SKM-1 (cell line): Measurements from ENCODE around the gene PRRT1B.
"Not testable (repeated sequence)": the region's sequence is repeated elsewhere in the genome, so short reads cannot be mapped to it uniquely, and the experiment has no call there.

ENCODE experiments used
- DNase-seq: peaks from one replicate; lab custom pipeline; 2025; ENCODE audit not compliant: unreplicated experiment; lab: John Stamatoyannopoulos, UW

PRRT1B gene

DNA sequence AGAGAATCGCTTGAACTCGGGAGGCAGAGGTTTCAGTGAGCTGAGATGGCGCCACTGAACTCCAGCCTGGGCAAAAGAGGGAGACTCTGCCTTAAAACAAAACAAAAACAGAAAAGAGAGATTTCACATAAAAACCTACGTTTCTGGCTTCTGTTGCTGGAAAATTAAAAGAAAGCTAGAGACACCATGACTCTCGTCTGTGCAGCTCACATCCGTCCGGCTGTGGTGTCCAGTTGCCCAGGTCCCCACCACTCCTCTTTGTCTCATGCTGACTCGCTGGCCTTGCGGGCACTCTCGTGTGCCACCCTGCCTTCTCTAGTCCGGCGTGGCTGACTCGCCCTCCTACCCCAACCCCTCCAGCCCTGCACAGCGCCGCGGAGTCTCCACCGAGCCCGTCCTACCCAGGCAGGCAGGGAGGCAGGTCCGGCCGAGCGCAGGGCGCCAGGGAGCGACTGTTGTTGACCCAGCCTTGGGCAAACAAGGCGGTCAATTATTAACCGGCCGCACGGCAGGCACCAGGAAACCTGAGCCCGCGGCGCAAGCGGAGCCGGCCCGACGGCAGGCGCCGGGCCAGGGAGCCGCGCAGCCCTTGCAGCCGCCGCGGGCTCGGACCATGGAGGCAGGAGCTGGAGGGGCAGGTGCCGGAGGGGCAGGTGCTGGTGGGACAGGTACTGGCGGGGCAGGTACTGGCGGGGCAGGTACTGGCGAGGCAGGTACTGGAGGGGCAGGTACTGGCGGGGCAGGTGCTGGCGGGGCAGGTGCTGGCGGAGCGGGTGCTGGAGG lies at the start of gene PRRT1B:
TSS of gene PRRT1B (plus strand) at position 521 of the 783 bp plus-strand sequence. CDS start at position 614, 93 bp downstream.
- DNase-seq = no peak

DNA sequence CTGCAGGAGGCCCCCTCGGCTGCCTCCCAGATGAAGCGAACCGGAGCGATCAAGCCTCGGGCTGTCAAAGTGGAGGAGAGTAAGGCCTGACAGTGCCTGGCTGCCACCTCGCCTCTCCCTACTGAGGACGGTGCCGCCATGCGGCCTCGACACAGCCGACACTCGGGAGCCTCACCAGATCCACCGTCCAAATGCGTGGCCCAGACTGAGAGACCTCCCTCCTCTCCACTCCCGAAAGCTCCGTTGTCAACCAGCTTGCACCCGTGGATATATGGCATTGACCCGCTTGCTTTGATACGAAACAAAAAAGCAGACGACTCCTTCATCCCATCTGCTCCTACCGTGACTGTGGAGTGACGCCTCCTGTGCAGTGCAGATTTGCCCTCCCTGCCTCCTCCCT lies 49.5 kb upstream of the PRRT1B start:
- no peak for DNase-seq

DNA sequence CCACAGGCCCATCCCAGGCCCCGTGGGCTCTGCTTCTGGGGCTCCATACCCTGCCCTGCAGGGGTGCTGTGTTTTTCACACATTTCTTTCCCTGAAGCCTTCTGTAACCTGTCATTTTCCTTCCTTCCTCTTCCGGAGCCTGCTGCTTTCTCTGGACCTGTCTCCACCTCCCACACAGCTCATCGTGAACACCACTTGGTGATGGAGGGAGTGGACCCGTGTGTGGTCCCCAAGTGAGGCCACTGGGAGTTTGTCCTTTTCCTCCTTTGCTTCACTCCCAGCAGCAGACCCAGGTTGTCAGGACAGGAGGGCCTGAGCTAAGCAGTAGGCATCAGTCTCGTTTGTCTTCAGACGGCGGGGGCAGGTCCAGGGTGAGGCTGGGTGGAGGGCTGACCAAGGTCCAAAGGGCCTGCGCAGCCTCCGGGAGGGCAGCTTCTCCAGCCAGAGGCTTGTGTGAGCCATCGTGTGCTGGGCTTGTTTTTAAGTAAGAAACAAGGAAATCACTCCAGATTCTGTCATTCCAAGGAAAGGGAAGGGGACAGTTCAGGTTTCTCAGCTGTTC lies 48.4 kb upstream of the PRRT1B start:
- no peak for DNase-seq

DNA sequence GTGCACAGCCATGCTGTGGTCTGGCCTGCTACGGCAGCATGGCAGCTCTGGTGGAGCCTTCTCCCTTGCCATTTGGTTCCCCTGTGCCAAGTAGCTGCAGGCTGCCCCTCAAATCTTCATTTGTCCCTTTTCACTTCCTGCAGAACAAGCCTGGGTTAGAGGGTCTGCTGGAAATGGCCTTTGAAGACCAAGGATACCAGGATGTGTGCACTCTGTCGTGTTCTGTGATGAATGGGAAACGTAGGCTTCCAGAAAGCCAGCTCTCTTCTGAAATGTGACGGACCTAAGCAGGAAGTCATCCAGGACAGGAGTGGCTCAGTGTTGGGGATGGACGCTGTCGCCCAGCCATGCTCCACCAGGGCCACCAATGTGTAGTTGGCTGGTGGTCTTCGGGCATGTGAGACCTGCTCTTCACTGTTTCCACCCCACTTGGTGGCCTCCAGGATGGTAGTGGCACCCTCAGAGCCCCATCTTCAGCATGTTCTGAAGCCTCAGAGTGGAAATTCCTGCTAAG lies 46.0 kb upstream of the PRRT1B start:
- DNase-seq = no peak

DNA sequence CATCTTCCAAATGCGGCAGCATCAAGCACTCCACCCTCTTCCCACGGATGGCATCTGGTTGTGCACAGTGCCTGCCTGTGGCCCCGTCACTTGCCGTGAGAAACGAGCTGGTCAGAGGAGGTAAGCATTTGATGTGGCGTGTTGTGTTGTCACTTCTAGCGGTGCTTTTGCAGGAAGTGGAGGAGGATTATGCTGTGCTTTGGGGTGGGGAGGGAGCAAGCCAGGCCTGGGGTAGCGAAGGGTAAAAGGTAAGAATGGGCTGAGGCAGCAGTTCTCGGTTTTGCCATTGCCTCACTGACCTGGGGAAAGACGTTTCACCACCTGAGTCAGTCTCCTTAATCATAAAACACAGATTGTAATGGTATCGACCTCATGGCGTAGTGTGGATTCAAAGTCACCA lies 44.9 kb upstream of the PRRT1B start:
- DNase-seq = no peak

DNA sequence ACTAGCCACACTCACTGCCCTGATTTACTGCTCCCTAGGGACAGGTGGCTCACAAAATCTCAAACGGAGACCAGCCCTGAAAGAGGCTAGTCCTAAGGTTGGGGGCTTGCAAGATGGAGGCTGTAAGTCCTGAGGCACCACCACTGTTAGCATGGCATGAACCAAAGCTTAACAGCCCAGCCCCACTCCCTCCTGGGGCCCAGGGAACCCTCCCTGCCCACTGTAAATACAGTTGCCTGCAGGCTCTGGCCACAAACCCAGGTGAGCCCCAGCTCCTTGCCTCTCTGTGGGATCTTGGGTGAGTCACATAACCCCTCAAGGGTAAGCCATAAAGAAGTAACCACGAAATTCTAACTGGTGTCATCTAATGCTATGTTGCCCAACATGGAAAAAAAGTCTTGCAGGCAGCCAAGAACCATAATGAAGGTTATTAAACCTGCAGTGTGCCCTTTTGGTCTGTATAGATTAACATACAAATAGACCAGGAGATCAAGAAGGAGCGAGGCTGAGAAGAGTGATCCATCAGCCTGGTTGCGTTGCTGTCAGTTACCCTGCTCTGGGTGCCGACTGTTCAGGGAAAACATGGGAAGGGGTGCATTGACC lies 44.3 kb upstream of the PRRT1B start:
- no peak for DNase-seq

DNA sequence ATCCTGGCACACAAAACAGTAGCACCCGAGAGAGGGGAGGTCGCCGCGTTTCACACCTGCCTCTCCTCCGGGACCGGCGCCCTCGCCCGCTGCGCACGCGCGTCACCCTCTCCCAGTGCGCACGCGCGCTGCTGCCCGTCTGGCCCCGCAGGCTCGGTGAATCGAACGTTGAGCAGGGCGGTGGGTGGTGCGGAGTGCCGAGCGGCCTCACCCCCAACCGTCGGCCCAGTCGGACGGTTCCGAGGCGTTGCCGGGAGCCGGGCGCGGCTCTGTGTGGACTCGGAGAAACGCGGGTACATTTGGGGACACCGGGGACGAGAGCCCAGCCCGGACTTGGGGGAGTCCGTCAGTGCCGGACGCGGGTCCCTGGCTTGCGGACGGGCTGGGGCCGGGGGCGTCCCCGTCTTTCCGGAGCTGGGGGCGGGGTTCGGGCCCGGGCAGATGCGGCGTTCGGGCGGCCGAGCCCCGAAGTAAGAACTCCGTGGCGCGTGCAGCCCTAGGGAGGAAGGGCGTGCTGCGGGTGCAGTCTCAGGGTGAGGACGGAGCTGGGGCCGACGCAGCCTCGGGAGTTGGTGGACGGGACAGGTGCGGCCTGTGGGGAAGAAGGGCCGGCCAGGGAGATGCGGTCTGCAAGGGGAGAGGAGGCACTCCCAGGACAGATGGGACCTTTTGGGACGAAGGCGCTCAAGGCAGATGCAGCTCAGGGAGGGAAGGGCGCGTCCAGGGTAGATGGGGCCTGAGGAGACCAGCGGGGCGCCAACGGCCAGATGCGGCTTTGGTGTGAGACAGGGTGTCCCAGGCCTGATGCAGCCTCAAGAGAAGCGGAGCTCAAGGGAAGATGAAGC lies 42.3 kb upstream of the PRRT1B start, which contains the start of gene POMT1:
TSS of gene POMT1 (plus strand) at position 138 of the 845 bp plus-strand sequence. CDS start 1,301 bp downstream, outside the sequence.
- DNase-seq = no peak

DNA sequence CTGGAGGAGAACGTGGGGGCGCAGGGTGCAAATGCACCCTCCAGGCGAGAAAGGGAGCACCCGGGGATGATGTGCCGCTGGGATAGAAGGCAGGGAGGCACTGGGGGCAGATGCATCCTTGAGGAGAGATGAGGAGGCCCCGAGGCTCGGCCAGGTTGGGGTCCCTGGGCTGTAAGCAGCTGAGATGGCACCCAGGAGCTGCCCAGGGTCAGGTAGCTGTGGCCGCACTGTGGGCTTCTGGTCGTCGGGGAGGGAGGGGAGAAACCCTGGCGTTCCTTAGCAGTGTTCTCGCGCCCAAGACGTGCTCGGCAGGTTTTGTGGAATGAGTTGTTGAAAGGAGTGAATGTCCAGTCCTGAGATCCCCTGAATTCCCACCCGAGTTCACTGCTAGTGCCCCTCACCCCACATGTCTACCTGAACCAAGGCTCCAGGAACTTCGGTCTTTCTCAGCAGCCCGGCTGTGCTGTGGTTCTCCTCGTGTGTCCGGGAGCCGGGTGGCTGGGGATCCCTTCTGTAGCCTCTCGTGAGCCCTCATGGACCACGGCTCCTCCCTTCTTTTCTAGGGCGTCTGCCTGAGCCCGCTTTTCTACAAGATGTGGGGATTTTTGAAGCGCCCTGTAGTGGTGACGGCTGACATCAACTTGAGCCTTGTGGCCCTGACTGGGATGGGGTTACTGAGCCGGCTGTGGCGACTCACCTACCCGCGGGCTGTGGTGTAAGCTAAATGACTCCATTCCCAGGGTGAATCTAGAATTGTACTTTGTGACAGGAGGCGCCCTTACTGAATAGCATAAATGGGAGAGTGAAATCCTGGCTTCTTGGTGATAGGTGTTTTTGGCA lies 41.5 kb upstream of the PRRT1B start:
- no peak for DNase-seq

DNA sequence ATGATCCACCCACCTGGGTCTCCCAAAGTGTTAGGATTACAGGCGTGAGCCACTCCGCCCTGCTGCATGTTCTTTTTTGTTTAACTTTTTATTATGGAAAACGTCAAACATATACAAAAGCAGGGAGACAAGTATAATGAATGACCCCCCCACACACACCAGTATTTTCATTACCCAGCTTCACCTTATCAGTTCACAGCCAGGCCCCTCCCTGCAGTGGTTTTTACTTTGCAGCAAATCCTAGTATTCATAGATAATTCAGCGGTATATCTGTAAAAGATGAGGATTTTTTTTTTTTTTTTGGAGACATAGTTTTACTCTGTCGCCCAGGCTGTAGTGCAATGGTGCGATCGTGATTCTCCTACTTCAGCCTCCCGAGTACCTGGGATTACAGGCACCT lies 40.3 kb upstream of the PRRT1B start:
- DNase-seq = no peak

DNA sequence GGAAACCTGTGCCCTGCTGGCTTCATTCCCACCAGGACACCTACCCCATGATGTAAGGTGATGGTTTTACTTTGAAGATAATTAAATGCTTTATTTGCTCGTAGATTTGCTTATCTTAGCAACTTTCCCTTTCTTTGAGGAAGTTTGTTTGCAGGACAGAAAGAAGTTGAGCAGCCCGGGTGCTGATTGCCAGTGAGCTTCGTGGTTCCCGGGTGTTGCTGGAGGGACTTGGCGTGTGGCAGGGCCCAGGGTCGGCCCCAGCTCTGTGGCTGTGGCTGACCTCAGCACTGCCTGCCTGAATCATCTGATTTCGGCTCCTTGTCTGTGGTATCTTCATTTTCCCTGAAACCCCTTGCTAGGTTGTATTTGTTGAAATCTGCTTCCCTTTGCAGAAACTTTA lies 33.9 kb upstream of the PRRT1B start:
- no peak for DNase-seq

DNA sequence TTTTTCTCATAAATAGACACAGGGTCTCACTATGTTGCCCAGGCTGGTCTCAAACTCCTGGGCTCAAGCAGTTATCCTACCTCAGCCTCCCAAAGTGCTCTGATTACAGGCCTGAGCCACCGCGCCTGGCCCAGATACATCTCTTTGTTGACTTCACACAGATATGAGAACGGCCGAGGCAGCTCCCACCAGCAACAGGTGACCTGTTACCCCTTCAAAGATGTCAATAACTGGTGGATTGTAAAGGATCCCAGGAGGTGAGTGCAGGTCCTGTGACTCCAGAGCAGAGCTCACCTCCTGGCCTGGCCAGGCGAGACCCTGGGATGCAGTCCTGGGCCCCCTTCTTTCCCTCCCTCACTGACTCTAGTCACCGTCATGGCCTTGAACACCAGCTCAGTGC lies 33.4 kb upstream of the PRRT1B start:
- no peak for DNase-seq

DNA sequence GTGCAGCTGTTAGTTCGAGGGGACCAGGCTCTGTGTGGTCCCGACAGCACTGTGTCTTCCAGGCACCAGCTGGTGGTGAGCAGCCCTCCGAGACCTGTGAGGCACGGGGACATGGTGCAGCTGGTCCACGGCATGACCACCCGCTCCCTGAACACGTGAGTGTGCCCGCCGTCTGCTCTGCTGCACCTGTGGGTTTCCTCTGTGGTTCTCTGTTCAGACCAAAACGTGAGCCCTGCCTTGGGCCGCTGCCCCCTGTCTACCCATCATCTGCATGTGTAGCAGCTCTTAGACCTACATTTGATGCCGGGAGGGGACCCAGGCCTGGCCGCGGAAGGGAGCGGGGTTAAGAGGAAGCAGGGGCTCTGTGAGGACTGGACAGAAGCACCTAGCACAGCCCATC lies 32.1 kb upstream of the PRRT1B start:
- no peak for DNase-seq

DNA sequence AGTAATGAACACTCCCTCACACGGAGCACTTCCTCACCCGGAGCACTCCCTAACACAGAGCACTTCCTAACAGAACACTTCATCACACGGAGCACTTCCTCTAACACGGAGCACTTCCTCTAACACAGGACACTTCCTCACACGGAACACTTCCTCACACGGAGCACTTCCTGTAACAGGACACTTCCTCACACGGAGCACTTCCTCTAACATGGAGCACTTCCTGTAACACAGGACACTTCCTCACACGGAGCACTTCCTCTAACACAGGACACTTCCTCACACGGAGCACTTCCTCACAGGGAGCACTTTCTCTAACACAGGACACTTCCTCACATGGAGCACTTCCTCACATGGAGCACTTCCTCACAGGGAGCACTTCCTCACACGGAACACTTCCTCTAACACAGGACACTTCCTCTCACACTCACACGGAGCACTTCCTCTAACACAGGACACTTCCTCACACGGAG lies 29.7 kb upstream of the PRRT1B start:
- not testable (repeated sequence) for DNase-seq

DNA sequence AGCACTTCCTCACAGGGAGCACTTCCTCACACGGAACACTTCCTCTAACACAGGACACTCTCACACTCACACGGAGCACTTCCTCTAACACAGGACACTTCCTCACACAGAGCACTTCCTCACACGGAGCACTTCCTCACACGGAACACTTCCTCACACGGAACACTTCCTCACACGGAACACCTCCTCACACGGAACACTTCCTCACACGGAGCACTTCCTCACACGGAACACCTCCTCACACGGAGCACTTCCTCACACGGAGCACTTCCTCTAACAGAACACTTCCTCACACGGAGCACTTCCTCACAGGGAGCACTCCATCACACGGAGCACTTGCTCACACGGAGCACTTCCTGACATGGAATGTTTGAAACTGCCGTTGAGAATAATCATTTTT lies 29.2 kb upstream of the PRRT1B start:
- DNase-seq = no peak

DNA sequence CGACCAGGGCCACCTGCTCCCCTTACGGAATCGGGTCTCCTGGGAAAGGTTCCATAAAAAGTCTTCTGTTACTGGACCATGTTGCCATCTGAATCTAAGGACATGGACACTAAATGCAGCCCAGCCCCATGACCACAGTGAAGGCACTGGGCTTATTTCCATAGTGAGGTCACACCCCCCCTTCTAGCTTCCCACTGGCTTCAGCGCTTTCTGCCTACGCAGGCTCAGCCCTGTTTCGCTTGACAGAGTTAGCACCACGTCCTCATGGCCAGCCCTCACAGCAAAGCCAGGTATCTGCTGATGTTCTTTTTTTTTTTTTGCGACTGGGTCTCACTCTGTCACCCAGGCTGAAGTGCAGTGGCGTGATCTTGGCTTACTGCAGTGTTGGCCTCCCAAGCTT lies 28.4 kb upstream of the PRRT1B start:
- DNase-seq = no peak

DNA sequence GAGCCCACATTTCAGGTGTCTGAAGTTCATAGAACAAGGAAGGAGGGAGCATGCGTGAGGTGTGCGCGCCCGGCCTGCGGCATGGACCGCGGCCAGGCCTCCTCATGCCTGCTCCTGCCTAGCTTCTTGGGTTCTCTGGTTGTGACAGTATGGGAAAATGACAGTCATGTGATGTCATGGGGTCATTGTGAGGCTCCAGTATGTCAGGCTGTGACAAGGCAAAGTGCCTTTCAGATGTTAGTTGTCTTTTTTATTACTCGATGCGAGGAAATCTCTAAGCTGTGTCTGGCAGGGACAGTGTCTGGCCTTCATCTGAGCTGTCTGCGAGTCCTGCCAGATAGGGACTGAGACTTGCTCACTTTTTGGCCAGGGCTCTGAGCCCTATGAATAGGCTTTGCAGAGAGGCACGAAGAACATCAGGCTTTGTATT lies 27.5 kb upstream of the PRRT1B start:
- DNase-seq = no peak

DNA sequence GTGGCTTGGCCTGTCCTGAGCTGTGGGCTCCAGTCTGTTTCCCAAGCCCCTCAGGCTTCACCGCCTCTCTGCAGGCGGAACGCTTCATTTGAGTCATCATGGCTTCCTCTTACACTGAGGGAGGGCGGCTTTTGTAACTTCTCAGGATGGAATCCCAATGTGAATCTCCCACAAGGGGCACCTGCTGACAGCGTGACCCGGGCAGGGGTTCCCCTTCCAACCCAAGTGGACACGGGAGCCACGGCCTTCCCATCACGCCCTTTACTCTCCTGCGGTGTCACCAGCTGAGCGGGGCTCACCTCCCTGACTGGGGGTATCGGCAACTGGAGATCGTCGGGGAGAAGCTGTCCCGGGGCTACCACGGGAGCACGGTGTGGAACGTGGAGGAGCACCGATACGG lies 26.8 kb upstream of the PRRT1B start:
- no peak for DNase-seq

DNA sequence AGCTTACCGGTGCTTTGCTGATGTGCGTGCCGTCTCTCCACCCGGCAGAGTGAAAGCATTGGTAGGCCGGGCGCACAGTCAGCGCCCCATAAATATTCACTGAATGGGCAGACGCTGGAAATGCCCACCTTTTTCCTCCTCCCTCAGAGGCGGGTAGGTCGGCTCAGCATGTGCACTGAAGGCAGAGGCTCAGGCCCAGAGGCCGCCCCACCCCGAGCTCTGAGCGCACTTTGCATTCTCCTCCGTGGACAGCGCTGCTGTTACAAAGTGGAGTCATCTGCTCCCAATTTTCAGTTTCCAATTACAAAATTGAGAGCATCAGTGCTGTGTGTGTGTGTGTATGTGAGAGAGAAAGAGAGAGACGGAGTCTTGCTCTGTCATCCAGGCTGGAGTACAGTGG lies 24.8 kb upstream of the PRRT1B start:
- DNase-seq = no peak

DNA sequence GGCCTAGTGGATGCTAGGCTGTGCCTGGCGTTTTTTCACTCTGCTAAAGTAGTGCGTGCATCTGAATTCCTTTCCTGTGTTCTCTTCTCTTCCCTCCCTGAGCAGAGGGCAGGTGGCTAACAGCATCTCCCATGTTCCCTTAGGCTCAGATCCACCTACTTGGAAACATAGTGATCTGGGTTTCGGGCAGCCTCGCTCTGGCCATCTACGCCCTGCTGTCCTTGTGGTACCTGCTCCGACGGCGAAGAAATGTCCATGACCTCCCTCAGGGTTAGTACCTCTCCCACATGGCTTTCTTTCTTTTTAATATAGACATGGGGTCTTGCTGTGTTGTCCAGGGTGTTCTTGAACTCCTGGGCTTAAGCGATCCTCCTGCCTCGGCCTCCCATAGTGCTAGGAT lies 24.1 kb upstream of the PRRT1B start:
- no peak for DNase-seq

DNA sequence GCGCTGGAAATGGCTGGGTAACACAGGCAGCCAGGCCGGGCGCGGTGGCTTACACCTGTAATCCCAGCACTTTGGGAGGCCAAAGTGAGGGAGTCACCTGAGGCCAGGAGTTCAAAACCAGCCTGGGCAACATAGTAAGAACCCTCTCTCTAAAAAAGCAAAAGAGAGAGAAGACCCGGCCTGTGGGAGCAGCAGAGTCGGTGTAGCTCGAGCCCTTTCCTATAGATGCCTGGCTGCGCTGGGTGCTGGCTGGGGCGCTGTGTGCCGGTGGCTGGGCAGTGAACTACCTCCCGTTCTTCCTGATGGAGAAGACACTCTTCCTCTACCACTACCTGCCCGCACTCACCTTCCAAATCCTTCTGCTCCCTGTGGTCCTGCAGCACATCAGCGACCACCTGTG lies 23.5 kb upstream of the PRRT1B start:
- no peak for DNase-seq
